ENCODE results near the gene MRPS25.

- TF ChIP-seq EP300 (conservative IDR thresholded peaks at IDR 0.05; ENCODE audit: poor library complexity, severe bottlenecking) = no peak
- no peak for TF ChIP-seq CTCF (IDR thresholded peaks at IDR 0.05; ENCODE audit: poor library complexity, severe bottlenecking)
- TF ChIP-seq TAF1 (IDR thresholded peaks at IDR 0.05; ENCODE audit: low read depth) = no peak
- no peak for TF ChIP-seq REST (IDR thresholded peaks at IDR 0.05; ENCODE audit: borderline replicate concordance)
- TF ChIP-seq POLR2AphosphoS5 (IDR thresholded peaks at IDR 0.05) = no peak
- TF ChIP-seq EZH2 (IDR thresholded peaks at IDR 0.05; ENCODE audit: borderline replicate concordance, insufficient read depth, low read length, poor library complexity, severe bottlenecking) = no peak
These were observed 20.8 kb downstream of the MRPS25 start for GRCh38 chr3:15044326-15044725.
